H1 (cell line): Measurements from ENCODE around the gene FGGY. TPM values are rescaled to one million over a fixed set of nuclear protein-coding genes. Genes with fewer than 3 reads are reported as not detected.
A peak's percentile ranks its signal among the peaks of the same experiment; 100 is the strongest.

Experiments
- CTCF ChIA-PET: fragments of 300-600 bp; sonication (Branson Sonifier 250); formaldehyde crosslinking; loops from one replicate; lab custom pipeline; 2021; ENCODE audit not compliant: partially characterized antibody; lab: Charles Lee
- POLR2A ChIA-PET: fragments of 300-600 bp; sonication (Branson Sonifier 250); formaldehyde crosslinking; loops from one replicate; lab custom pipeline; 2021; ENCODE audit warnings: inconsistent platforms; ENCODE audit not compliant: partially characterized antibody; lab: Charles Lee
- DNase-seq, 2 experiments: peaks; one replicate each; pipeline versions ENCODE4 v3.0.0 to v3.0.0-alpha.2; 2010 to 2022; ENCODE audit warnings: low spot score in 2 of 2, low read depth in 1 of 2, mixed read lengths in 1 of 2
- FAIRE-seq: peaks from 2 replicates; lab custom pipeline; 2011; peaks lifted over from hg19 to GRCh38; lab: Jason Lieb, UNC
- H2AFZ ChIP-seq: 2 replicates; pipeline ENCODE4 v1.8.1; 2012; ENCODE audit warnings: low read length, inconsistent platforms
- H2AK5ac ChIP-seq: 2 replicates; pipeline ENCODE4 v1.6.1; 2013; ENCODE audit warnings: low read depth, low read length
- H2BK120ac ChIP-seq: replicated peaks from 2 replicates; pipeline ENCODE3; 2013; ENCODE audit warnings: low read depth, low read length, inconsistent platforms
- H2BK12ac ChIP-seq: 2 replicates; pipeline ENCODE4 v1.6.1; 2013; ENCODE audit warnings: low read depth, low read length
- H2BK15ac ChIP-seq: 2 replicates; pipeline ENCODE4 v1.6.1; 2013; ENCODE audit warnings: low read length
- H2BK20ac ChIP-seq: 2 replicates; pipeline ENCODE4 v1.6.1; 2013; ENCODE audit warnings: low read length
- H2BK5ac ChIP-seq: 2 replicates; pipeline ENCODE4 v1.6.1; 2013; ENCODE audit warnings: low read depth, low read length
- H3K14ac ChIP-seq: 2 replicates; pipeline ENCODE4 v1.6.1; 2013; ENCODE audit warnings: inconsistent platforms; ENCODE audit not compliant: insufficient read length
- H3K18ac ChIP-seq: 2 replicates; pipeline ENCODE4 v1.6.1; 2013; ENCODE audit warnings: low read length; ENCODE audit errors: extremely low read depth
- H3K23ac ChIP-seq: 2 replicates; pipeline ENCODE4 v1.6.1; 2013; ENCODE audit warnings: inconsistent platforms; ENCODE audit not compliant: insufficient read length
- H3K23me2 ChIP-seq: 2 replicates; pipeline ENCODE4 v1.6.1; 2013; ENCODE audit warnings: low read depth, low read length
- H3K27ac ChIP-seq: 2 replicates; pipeline ENCODE4 v1.6.1; 2011; ENCODE audit warnings: low read depth, low read length, inconsistent platforms
- H3K27me3 ChIP-seq, 4 experiments: replicated peaks in 1 of 4; 1 replicate in 1 of 4; 2 replicates in 3 of 4; pipeline versions ENCODE4 v1.6.1 to v1.8.1; 2011 to 2013; ENCODE audit warnings: low read length in 3 of 4, mild to moderate bottlenecking in 3 of 4, inconsistent platforms in 2 of 4, mixed read lengths in 2 of 4, moderate library complexity in 1 of 4; ENCODE audit not compliant: control insufficient read depth in 3 of 4, insufficient read depth in 3 of 4; ENCODE audit errors: extremely low read depth in 1 of 4
- H3K36me3 ChIP-seq, 4 experiments: 2 replicates each; pipeline versions ENCODE4 v1.6.1 to v1.8.1; 2011 to 2013; ENCODE audit warnings: mild to moderate bottlenecking in 4 of 4, low read length in 3 of 4, moderate library complexity in 2 of 4, control low read depth in 1 of 4, inconsistent platforms in 1 of 4; ENCODE audit not compliant: insufficient read depth in 4 of 4, control insufficient read depth in 2 of 4
- H3K4ac ChIP-seq: replicated peaks from 2 replicates; pipeline ENCODE3; 2013; ENCODE audit warnings: low read length, low read depth, mixed read lengths, inconsistent platforms; ENCODE audit not compliant: insufficient read length
- H3K4me1 ChIP-seq, 4 experiments: replicated peaks in 1 of 4; 1 replicate in 1 of 4; 2 replicates in 3 of 4; pipeline versions ENCODE4 v1.6.1 to v1.8.1; 2011 to 2013; ENCODE audit warnings: low read length in 3 of 4, inconsistent platforms in 2 of 4, mixed read lengths in 1 of 4; ENCODE audit not compliant: insufficient read depth in 4 of 4, control insufficient read depth in 3 of 4
- H3K4me2 ChIP-seq, 2 experiments: 2 replicates each; pipeline versions ENCODE4 v1.6.1 to v1.8.1; 2011 to 2013; ENCODE audit warnings: low read depth in 2 of 2, low read length in 2 of 2, control low read depth in 1 of 2, inconsistent platforms in 1 of 2, mild to moderate bottlenecking in 1 of 2; ENCODE audit not compliant: insufficient read depth in 1 of 2
- H3K4me3 ChIP-seq, 4 experiments: fragments of 200-600, 300-600 bp in 1 of 4; sonication (generic), shearing (Covaris generic), sonication (Bioruptor Twin) in 1 of 4; 2 replicates each; pipeline versions ENCODE4 v1.5.1 to v1.8.1; 2011 to 2016; ENCODE audit warnings: low read length in 4 of 4, low read depth in 3 of 4, control low read depth in 2 of 4, inconsistent platforms in 2 of 4, mild to moderate bottlenecking in 2 of 4, mixed read lengths in 1 of 4, moderate library complexity in 1 of 4; ENCODE audit not compliant: insufficient read depth in 2 of 4; ENCODE audit errors: extremely low read depth in 1 of 4
- H3K56ac ChIP-seq: replicated peaks from 2 replicates; pipeline ENCODE3; 2013; ENCODE audit warnings: low read depth, mild to moderate bottlenecking, mixed read lengths, low read length, inconsistent platforms; ENCODE audit not compliant: insufficient read length
- H3K79me1 ChIP-seq: 2 replicates; pipeline ENCODE4 v1.6.1; 2013; ENCODE audit warnings: low read depth, low read length, control low read depth
- H3K79me2 ChIP-seq, 2 experiments: 2 replicates each; pipeline versions ENCODE4 v1.6.1 to v1.8.1; 2012 to 2013; ENCODE audit warnings: low read length in 2 of 2, mild to moderate bottlenecking in 2 of 2, inconsistent platforms in 1 of 2; ENCODE audit not compliant: insufficient read depth in 2 of 2, control insufficient read depth in 1 of 2
- H3K9ac ChIP-seq, 4 experiments: replicated peaks in 1 of 4; 1 replicate in 1 of 4; 2 replicates in 3 of 4; pipeline versions ENCODE4 v1.6.1 to v1.8.1; 2011 to 2013; ENCODE audit warnings: low read depth in 3 of 4, low read length in 3 of 4, control low read depth in 2 of 4, mild to moderate bottlenecking in 2 of 4, moderate library complexity in 2 of 4, inconsistent platforms in 1 of 4; ENCODE audit errors: extremely low read depth in 1 of 4
- H3K9me3 ChIP-seq, 2 experiments: 2 replicates each; pipeline versions ENCODE4 v1.6.1 to v1.8.1; 2012 to 2013; ENCODE audit warnings: mild to moderate bottlenecking in 2 of 2, moderate library complexity in 2 of 2, control low read depth in 1 of 2, inconsistent platforms in 1 of 2, low read depth in 1 of 2, low read length in 1 of 2, mixed read lengths in 1 of 2; ENCODE audit not compliant: insufficient read depth in 2 of 2
- H4K20me1 ChIP-seq, 2 experiments: replicated peaks in 1 of 2; 2 replicates each; pipeline versions ENCODE3 to v1.8.1; 2011 to 2013; ENCODE audit warnings: inconsistent platforms in 2 of 2, low read length in 2 of 2, mild to moderate bottlenecking in 1 of 2; ENCODE audit not compliant: insufficient read depth in 2 of 2, control insufficient read depth in 1 of 2
- H4K5ac ChIP-seq: 2 replicates; pipeline ENCODE4 v1.6.1; 2013; ENCODE audit warnings: low read length, low read depth, mixed read lengths, inconsistent platforms; ENCODE audit not compliant: insufficient read length
- H4K8ac ChIP-seq: 2 replicates; pipeline ENCODE4 v1.8.0; 2013; ENCODE audit warnings: mild to moderate bottlenecking, moderate library complexity, low read length, inconsistent platforms; ENCODE audit not compliant: insufficient read depth; ENCODE audit errors: extremely low read depth
- H4K91ac ChIP-seq: replicated peaks from 2 replicates; pipeline ENCODE3; 2013; ENCODE audit warnings: low read length, mixed read lengths, inconsistent platforms; ENCODE audit not compliant: insufficient read length
- ASH2L ChIP-seq: fragments of 200-600, 300-600 bp; sonication (generic); IDR thresholded peaks from one replicate; pipeline ENCODE4 v1.7.1; 2017; ENCODE audit warnings: low read length
- CHD2 ChIP-seq: IDR thresholded peaks from 2 replicates; pipeline ENCODE4 v1.6.1; 2012; ENCODE audit warnings: low read length, improper control_type of control experiment
- RFX5 ChIP-seq: IDR thresholded peaks from 2 replicates; pipeline ENCODE4 v1.6.1; 2011; ENCODE audit warnings: low read depth, low read length, improper control_type of control experiment, borderline replicate concordance
- WGBS, 2 experiments: shearing (Covaris generic) in 1 of 2; methylation state at CpG; one replicate each; pipeline versions ENCODE4 v1.1.6 to v1.1.7; 2013 to 2015; ENCODE audit warnings: low lambda C conversion rate in 2 of 2, mixed read lengths in 2 of 2, inconsistent platforms in 1 of 2, low coverage in 1 of 2, missing lambda C conversion rate in 1 of 2; ENCODE audit not compliant: insufficient replicate concordance in 2 of 2, insufficient coverage in 1 of 2, insufficient read length in 1 of 2; ENCODE audit errors: extremely low coverage in 1 of 2, missing lambda C conversion rate in 1 of 2; 5-methylcytosine and 5-hydroxymethylcytosine counted together
- polyA plus RNA-seq, 7 experiments: library from polyadenylated mRNA; depleted of rRNA in 3 of 7; stranded (reverse) in 5 of 7; unstranded in 2 of 7; fragments of >200 nt in 5 of 7; fragments of 200-250 nt in 2 of 7; gene quantifications; 1 replicate in 5 of 7; 2 replicates in 1 of 7; 4 replicates in 1 of 7; pipeline versions ENCODE4 v1.2.1 to v1.2.3, GENCODE V29; 2011 to 2013; ENCODE audit warnings: missing spikeins in 2 of 7, mixed read lengths in 2 of 7
- total RNA-seq: library from RNA; stranded (reverse); fragmentation: NEBNext Ultra II Directional; extraction: Animal tissue kit (Norgen Biotek cat#: 25700); gene quantifications from 2 replicates; pipeline ENCODE4 v1.2.1, GENCODE V29; 2021

Gene FGGY
- total and polyA plus RNA-seq, 2 of the 8 experiments (the other 6 are each of a cell fraction or from before 2014, with no cell fraction given): 10.3 to 12.5 TPM

DNA sequence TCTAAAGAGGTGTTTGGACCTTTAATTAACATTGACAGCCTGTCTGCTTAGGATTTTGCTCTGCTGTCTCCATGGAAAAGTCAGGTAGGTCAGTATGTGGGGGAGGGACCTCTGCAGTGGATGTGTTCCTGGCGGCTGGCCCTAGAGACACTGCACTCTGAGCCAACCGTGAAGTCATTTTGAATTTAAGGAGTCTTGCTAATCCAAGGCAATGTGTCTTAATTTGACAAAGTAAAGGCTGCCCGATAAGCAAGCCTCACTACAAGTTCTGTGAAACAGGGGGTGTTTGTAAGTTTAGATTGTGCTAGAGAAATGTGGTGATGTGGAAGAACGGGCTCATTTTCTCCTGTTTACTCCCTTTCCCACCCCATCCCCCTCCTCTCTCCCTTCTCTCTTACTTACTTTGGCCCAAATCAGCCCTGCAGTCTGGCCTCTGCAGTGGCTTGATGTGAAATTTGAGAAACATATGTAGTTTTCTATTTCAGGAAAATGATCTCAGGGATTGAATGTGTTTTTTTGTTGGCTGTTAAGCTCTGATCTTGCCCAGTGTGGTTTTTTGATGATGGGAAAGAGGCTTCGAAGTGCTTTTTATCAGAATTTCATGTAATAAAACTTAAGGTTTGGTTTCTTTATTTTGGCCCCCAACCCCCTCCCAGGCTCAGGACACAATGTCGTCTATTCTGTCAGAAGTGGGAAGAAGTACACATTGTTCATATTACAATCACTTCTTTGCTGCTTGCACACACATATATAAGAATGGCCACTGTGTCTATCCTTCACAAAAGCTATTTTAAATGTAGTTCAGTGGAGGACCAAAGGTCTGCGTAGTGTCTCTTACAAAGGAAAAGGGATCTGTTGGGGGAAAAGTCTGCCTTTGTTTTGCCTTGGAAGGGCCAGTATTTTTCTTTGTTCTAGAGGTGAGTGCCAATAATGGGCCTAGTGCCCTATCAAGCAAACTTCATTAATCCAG lies 96.6 kb downstream of the FGGY start:
- FAIRE-seq: no peak
- no peak for TF ChIP-seq RFX5
- peak; percentile 84 for TF ChIP-seq ASH2L
- no peak for TF ChIP-seq CHD2

More for the DNA sequence above, 96.6 kb downstream of the FGGY start:
- H3K14ac ChIP-seq: no peak overlapping the region
- no peak overlapping the region for H3K56ac ChIP-seq
- peak overlapping the region; percentile 44; the same call in 1 of the 2 replicates for H2BK20ac ChIP-seq
- no peak overlapping the region for H3K18ac ChIP-seq
- H2AFZ ChIP-seq: peak overlapping the region; percentile 24; the same call in 1 of the 2 replicates
- no peak overlapping the region for H3K27ac ChIP-seq
- no peak overlapping the region for H4K5ac ChIP-seq
- H3K79me1 ChIP-seq: no peaks in the 10 kb centered on the region
- 0 out of 2 replicates have a peak overlapping the region, but pooled peaks have one; percentile 19 for H2BK5ac ChIP-seq
- H4K91ac ChIP-seq: no peak overlapping the region
- no peak overlapping the region for H3K9ac ChIP-seq
- no peak overlapping the region for H3K23ac ChIP-seq
- no peak overlapping the region; the same call in 1 of the 2 replicates for H2BK12ac ChIP-seq
- ChIA-PET POLR2A (no interaction called here), CTCF (interaction anchor here (0.6 to 1.6 kb wide), 5 partner anchors 103 to 353 kb away, joined by 3 to 4 read pairs (median 3); no protein-coding TSS in a partner anchor)
- H4K8ac ChIP-seq: peak overlapping the region; percentile 23; the same call in 1 of the 2 replicates
- no peaks in the 10 kb centered on the region for H3K79me2 ChIP-seq
- DNase-seq: no peak
- WGBS, 2 experiments: 64% methylated on average over 7 of the region's 7 CpGs; no CpG with 5 or more reads in 1 of the 2 experiments
- no peaks in the 10 kb centered on the region for H3K9me3 ChIP-seq
- H3K36me3 ChIP-seq: no peaks in the 10 kb centered on the region
- no peak overlapping the region for H2BK15ac ChIP-seq
- no peak overlapping the region for H2BK120ac ChIP-seq
- H2AK5ac ChIP-seq: no peak overlapping the region
- no peaks in the 10 kb centered on the region for H4K20me1 ChIP-seq
- H3K4me2 ChIP-seq: peak overlapping the region; percentile 49 to 69
- H3K4me3 ChIP-seq: peak overlapping the region in 1 of 4 experiments; percentile 15; a peak in 2 of 8 replicates
- H3K4ac ChIP-seq: no peak overlapping the region
- H3K23me2 ChIP-seq: no peaks in the 10 kb centered on the region
- H3K27me3 ChIP-seq: no peaks in the 10 kb centered on the region
- peaks cover 0 to 6% (median 0%) of the 10 kb centered on the region in 4 experiments; a peak in 3 of 7 replicates for H3K4me1 ChIP-seq
